Psoas muscle (tissue), 8 donors: ENCODE results near the gene MRPL17. TPM values are rescaled to one million over a fixed set of nuclear protein-coding genes. Genes with fewer than 3 reads are reported as not detected.

Source experiments
- ATAC-seq, 4 donors: fragments of 200-7000 bp; cut with Tn5 transposase; one replicate each; pipeline ENCODE4 v1.9.1; 2020; ENCODE audit warnings: moderate library complexity in 3 of 4, mild to moderate bottlenecking in 2 of 4
- DNase-seq, 2 donors: peaks; one replicate each; pipeline ENCODE4 v3.0.0-alpha.2; 2020
- H3K27ac ChIP-seq: fragments of 200-600 bp; one replicate; pipeline ENCODE4 v1.8.0; 2022
- H3K27me3 ChIP-seq, 3 donors: fragments of 200-600 bp in 1 of 3; one replicate each; pipeline versions ENCODE4 v1.6.1 to v1.8.0; 2013 to 2022; ENCODE audit warnings: low read length in 2 of 3, mild to moderate bottlenecking in 2 of 3, moderate library complexity in 1 of 3; ENCODE audit not compliant: insufficient read depth in 3 of 3
- H3K36me3 ChIP-seq, 2 donors: fragments of 200-600 bp in 1 of 2; one replicate each; pipeline versions ENCODE4 v1.6.1 to v1.8.0; 2013 to 2022; ENCODE audit warnings: low read depth in 1 of 2, mild to moderate bottlenecking in 1 of 2, moderate library complexity in 1 of 2; ENCODE audit not compliant: insufficient read depth in 1 of 2
- H3K4me1 ChIP-seq: fragments of 200-600 bp; one replicate; pipeline ENCODE4 v1.8.0; 2022
- H3K4me3 ChIP-seq: fragments of 200-600 bp; one replicate; pipeline ENCODE4 v1.8.0; 2022; ENCODE audit warnings: mild to moderate bottlenecking
- H3K9me3 ChIP-seq: fragments of 200-600 bp; one replicate; pipeline ENCODE4 v1.8.0; 2022
- CTCF ChIP-seq: fragments of 200-600 bp; IDR thresholded peaks from one replicate; pipeline ENCODE4 v1.8.0; 2022; ENCODE audit warnings: antibody characterized with exemption
- WGBS, 3 donors: extraction: QIAGEN DNeasy Blood & Tissue Kit; methylation state at CpG; one replicate each; pipeline versions ENCODE4 v1.1.6 to v1.1.7; 2013; 5-methylcytosine and 5-hydroxymethylcytosine counted together
- intact Hi-C, 2 donors: fragments of 100-400 bp; cut with DNase I; formaldehyde crosslinking; loops; one replicate each; pipeline versions ENCODE4 v1.11.0 to v1.14.2; 2022
- polyA plus RNA-seq, 3 donors: library from polyadenylated mRNA; stranded (reverse); fragments of 200-250 nt; gene quantifications; one replicate each; pipeline ENCODE4 v1.2.3, GENCODE V29; 2013
- total RNA-seq, 4 donors: library from RNA; stranded (reverse); fragmentation: NEBNext Ultra II Directional in 2 of 4; extraction: Animal tissue kit (Norgen Biotek cat#: 25700) in 2 of 4; gene quantifications; one replicate each; pipeline versions ENCODE4 v1.2.1 to v1.2.4, GENCODE V29; 2021 to 2023
- donor health status: healthy with polysubstance abuse.
- donor health status: DM: no; HTN: no; CAD: no; lungs with moderate emphysema.
- donor health status: Bipolar disorder and iron deficiency.
- donor health status: healthy.
- donor health status: DM: yes; HTN: yes; CAD: no.
- donor health status: DM: no; HTN: no; CAD: no.
- donor health status: DM: no; HTN: no; CAD: no.
- donor health status: DM: yes; HTN: yes; CAD: no.

Gene MRPL17
- total and polyA plus RNA-seq, 7 donors, result 27.2 to 95.6 (median 43.0) TPM

DNA sequence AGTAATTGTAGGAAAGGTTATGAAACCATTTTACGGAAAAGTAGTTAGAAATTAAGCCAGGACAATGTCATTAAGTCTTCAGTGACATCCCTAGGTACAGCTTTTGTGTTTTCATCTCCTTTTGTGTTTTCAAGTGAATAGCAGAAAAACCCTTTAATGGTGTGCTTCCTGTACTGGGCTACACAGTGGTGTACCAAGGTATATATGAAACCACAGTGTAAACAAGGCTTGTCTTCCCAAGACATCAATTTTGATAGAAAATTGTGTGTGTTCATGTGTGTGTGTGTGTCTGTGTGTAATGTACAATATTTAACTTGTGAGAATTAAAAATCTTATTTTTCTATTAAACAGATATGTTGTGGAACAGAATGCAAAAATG lies 8.9 kb downstream of the MRPL17 start:
- 85 to 94% (median 88%) methylated on average over 1 of the region's 1 CpG for WGBS, 3 donors
- no peaks in the 10 kb centered on the region for H3K36me3 ChIP-seq
- no peak overlapping the region for H3K4me3 ChIP-seq
- H3K4me1 ChIP-seq, result no peaks in the 10 kb centered on the region
- no peak for ATAC-seq
- H3K27ac ChIP-seq, result no peak overlapping the region
- no peaks in the 10 kb centered on the region for H3K9me3 ChIP-seq
- intact Hi-C loops, result no loop called here
- DNase-seq, result no peak
- H3K27me3 ChIP-seq, result no peaks in the 10 kb centered on the region
- no peak for TF ChIP-seq CTCF

DNA sequence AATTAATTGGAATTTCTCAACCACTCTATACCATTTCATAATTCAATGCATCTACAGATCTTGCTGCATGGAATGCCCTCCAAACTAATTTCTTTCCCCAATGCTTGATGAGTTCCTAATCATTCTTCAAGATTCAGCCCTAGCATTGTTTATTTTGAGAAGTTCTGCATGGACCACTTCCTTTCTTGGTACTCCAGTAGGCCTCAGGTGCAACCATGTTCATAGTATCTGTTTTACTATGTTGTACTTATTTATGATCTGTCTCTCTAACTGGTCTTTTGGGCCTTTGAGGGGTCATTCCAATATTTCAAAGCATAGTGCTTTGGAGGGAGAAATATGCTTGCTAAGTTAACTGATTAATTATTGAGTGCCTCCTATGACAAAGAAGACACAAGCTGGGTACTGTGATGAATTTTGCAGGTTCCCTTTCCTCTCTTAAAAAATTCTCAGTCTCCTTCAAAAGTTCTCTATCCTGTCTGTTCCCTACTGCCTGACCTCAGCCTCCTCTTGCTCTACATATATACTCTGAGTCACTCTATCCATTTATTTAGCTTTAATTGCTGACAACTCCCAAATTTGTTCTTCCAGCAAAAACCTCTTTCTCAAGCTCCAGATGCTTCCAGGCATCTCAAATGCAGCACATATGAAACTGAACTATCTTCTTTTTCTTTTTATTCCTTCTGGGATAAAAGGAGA lies 9.5 kb downstream of the MRPL17 start:
- no peaks in the 10 kb centered on the region for H3K9me3 ChIP-seq
- no peaks in the 10 kb centered on the region for H3K27me3 ChIP-seq
- no peak for DNase-seq
- no peak overlapping the region for H3K27ac ChIP-seq
- no peak for ATAC-seq
- H3K4me1 ChIP-seq, result no peaks in the 10 kb centered on the region
- TF ChIP-seq CTCF, result no peak
- intact Hi-C loops, result no loop called here
- H3K36me3 ChIP-seq, result no peaks in the 10 kb centered on the region
- H3K4me3 ChIP-seq, result no peak overlapping the region

GRCh38 chr11:6671991-6672390 lies 11.1 kb downstream of the MRPL17 start:
- ATAC-seq (no peak), DNase-seq (no peak)
- H3K4me3 ChIP-seq, result no peak overlapping the region
- intact Hi-C loops, result no loop called here
- H3K9me3 ChIP-seq, result no peaks in the 10 kb centered on the region
- TF ChIP-seq CTCF, result no peak
- 83 to 87% (median 85%) methylated on average over 2 of the region's 2 CpGs for WGBS, 3 donors
- H3K27ac ChIP-seq, result no peak overlapping the region
- no peaks in the 10 kb centered on the region for H3K4me1 ChIP-seq
- H3K27me3 ChIP-seq, result no peaks in the 10 kb centered on the region
- no peaks in the 10 kb centered on the region for H3K36me3 ChIP-seq

DNA sequence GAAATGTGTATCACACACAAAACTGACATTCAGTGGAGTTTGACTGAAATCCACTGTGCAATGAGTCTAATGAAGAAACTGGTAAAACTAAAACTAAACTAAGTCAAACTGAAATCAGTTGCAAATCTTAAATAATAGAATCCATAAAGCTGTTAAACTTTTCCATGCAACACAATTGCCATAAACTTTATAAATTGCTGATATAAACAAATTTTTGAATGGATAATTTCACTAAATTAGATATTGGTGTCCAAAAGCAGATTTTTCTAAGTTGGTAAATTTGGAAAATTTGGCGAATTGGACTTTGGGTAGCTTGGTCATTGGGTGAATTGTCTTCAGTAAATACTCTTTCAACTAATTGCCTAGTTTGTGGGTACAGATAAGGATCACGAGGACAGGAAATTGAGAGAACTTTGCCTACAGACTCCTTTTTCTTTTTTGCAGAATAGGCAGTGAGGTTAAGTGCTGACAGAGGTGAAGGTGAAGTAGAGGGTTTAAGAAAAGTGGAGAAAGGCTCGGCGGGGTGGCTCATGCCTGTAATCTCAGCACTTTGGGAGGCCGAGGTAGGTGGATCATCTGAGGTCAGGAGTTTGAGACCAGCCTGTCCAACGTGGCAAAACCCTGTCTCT lies 12.8 kb downstream of the MRPL17 start:
- no peak for TF ChIP-seq CTCF
- no peak for ATAC-seq
- Histone ChIP-seq H3K27me3 (no peaks in the 10 kb centered on the region), H3K4me3 (no peak overlapping the region), H3K4me1 (no peaks in the 10 kb centered on the region), H3K27ac (no peak overlapping the region), H3K9me3 (no peaks in the 10 kb centered on the region), H3K36me3 (no peaks in the 10 kb centered on the region)
- WGBS, 3 donors, result 81 to 87% (median 87%) methylated on average over 6 of the region's 6 CpGs
- DNase-seq, result no peak
- intact Hi-C loops, result no loop called here
